GM12891 (cell line): ENCODE measurements around the gene CKAP4.

Experiments
- DNase-seq: peaks from one replicate; pipeline ENCODE4 v3.0.0; 2011; ENCODE audit warnings: low spot score; ENCODE audit not compliant: insufficient read length
- FAIRE-seq: peaks from 2 replicates; lab custom pipeline; 2011; peaks lifted over from hg19 to GRCh38; lab: Jason Lieb, UNC
- PAX5 ChIP-seq: IDR thresholded peaks from 2 replicates; pipeline ENCODE4 v1.6.1; 2011; ENCODE audit warnings: low read length, moderate library complexity, mild to moderate bottlenecking; ENCODE audit not compliant: insufficient read depth, severe bottlenecking
- POLR2A ChIP-seq: IDR thresholded peaks from 2 replicates; pipeline ENCODE4 v1.6.1; 2011; ENCODE audit warnings: low read depth, low read length, control low read depth
- POLR2AphosphoS5 ChIP-seq: IDR thresholded peaks from 2 replicates; pipeline ENCODE4 v1.6.1; 2011; ENCODE audit warnings: low read depth, low read length, control low read depth
- POU2F2 ChIP-seq: IDR thresholded peaks from 2 replicates; pipeline ENCODE4 v1.6.1; 2011; ENCODE audit warnings: low read depth, mild to moderate bottlenecking, control low read depth, low read length, moderate library complexity
- SPI1 ChIP-seq: IDR thresholded peaks from 2 replicates; pipeline ENCODE4 v1.6.1; 2011; ENCODE audit warnings: low read depth, low read length, control low read depth
- TAF1 ChIP-seq: IDR thresholded peaks from 2 replicates; pipeline ENCODE4 v1.6.1; 2011; ENCODE audit warnings: low read depth, low read length, control low read depth

The CKAP4 gene

DNA sequence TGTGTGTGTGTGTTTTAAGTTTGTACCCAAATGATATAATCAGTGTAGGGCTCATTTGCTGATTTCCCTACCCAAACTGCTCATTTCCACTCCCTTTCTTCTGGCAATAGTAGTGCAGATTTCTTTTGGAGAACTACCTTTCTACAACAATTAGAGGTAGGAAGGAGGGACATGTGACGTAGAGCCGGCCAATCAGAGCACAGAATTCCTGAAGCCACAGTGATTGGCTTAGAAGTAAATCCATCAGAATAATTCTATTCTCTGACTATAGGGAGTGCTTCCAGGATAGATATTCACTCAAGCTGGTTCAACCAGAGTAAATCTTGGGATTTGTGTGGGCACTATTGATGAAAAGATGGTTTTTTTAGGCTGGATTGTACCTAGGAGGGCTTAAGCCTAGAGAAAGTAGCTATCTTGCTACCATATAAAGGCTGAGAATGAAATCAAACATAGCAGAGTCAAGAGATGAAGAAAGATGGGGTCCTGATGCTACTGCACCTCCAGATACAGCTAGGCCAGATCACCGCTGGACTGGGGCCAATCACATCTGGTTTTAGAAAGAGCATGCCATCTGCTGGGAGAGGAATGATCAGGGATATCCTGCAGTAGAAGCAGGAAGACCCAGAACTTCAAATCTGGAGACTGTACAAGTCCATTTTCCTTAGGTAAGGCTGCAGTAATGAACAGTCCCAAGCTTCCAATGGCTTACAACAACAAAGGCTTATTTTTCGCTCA is 55.0 kb downstream of the CKAP4 start:
- TF ChIP-seq POU2F2 = no peak
- no peak for TF ChIP-seq POLR2AphosphoS5
- no peak for TF ChIP-seq PAX5
- TF ChIP-seq SPI1 = no peak
- no peak for TF ChIP-seq POLR2A
- TF ChIP-seq TAF1 = no peak
- FAIRE-seq = no peak
- DNase-seq = no peak

DNA sequence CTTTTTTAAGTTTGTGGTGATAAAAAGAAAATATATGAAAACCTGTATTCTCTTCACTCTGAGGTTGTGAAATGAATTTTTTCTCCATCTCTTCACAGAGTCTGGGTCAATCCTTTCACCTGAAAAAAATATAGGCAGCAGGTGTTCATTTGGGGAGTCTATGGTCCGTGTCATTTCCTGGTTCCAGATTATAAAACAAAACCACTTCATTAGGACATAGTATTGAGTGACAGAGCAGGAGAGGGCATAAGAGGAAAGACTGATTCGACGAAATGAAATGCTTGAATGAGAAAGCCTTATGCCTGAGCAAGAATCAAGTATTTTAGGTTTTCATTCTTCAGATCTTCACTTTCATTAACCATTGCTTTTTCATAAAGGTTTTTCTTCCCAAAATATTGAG is 57.2 kb downstream of the CKAP4 start:
- no peak for TF ChIP-seq POLR2AphosphoS5
- no peak for TF ChIP-seq TAF1
- TF ChIP-seq POU2F2 = no peak
- TF ChIP-seq SPI1 = no peak
- no peak for TF ChIP-seq PAX5
- no peak for TF ChIP-seq POLR2A
- DNase-seq (no peak), FAIRE-seq (no peak)

- TF ChIP-seq POLR2AphosphoS5 (no peak), POU2F2 (no peak), PAX5 (no peak), SPI1 (no peak), TAF1 (no peak), POLR2A (no peak)
- DNase-seq = no peak
- FAIRE-seq = no peak
Measured at GRCh38 chr12:106189341-106189740, 58.5 kb downstream of the CKAP4 start.

GRCh38 chr12:106188256-106188655 is 59.6 kb downstream of the CKAP4 start:
- DNase-seq (no peak), FAIRE-seq (no peak)
- TF ChIP-seq POLR2A (no peak), POU2F2 (no peak), POLR2AphosphoS5 (no peak), TAF1 (no peak)
